ENCODE measurements around the gene CDKN2D. TPM values are rescaled to one million over a fixed set of nuclear protein-coding genes. Genes with fewer than 3 reads are reported as not detected.

Gene CDKN2D
- total RNA-seq, 4 donors from 2014 or later, result 2.9 to 21.4 (median 7.5) TPM

DNA sequence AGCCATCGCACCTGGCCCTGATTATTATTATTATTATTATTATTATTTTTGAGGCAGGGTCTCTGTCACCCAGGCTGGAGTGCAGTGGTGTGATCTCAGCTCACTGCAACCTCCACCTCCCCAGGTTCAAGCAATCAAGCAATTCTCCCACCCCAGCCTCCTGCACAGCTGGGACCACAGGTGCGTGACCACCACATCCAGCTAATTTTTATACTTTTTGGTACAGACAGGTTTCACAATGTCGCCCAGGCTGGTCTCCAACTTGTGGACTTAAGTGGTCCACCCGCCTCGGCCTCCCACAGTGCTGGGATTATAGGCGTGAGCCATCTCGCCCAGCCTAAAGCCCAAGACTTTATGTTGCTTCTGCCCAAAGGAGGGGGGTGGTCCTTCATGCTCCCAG is 24.4 kb upstream of the CDKN2D start:
- TF ChIP-seq, protein P1, sequence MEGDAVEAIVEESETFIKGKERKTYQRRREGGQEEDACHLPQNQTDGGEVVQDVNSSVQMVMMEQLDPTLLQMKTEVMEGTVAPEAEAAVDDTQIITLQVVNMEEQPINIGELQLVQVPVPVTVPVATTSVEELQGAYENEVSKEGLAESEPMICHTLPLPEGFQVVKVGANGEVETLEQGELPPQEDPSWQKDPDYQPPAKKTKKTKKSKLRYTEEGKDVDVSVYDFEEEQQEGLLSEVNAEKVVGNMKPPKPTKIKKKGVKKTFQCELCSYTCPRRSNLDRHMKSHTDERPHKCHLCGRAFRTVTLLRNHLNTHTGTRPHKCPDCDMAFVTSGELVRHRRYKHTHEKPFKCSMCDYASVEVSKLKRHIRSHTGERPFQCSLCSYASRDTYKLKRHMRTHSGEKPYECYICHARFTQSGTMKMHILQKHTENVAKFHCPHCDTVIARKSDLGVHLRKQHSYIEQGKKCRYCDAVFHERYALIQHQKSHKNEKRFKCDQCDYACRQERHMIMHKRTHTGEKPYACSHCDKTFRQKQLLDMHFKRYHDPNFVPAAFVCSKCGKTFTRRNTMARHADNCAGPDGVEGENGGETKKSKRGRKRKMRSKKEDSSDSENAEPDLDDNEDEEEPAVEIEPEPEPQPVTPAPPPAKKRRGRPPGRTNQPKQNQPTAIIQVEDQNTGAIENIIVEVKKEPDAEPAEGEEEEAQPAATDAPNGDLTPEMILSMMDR (IDR thresholded peaks at IDR 0.05), result no peak
- no peak for ATAC-seq (ENCODE audit: low FRiP score)
- no peak for DNase-seq (ENCODE audit: low spot score)

- TF ChIP-seq, protein P1 (IDR thresholded peaks at IDR 0.05), result no peak
- DNase-seq (ENCODE audit: low spot score) (no peak), ATAC-seq (ENCODE audit: low FRiP score) (no peak)
Measured at GRCh38 chr19:10587839-10588150, 19.0 kb upstream of the CDKN2D start.

DNA sequence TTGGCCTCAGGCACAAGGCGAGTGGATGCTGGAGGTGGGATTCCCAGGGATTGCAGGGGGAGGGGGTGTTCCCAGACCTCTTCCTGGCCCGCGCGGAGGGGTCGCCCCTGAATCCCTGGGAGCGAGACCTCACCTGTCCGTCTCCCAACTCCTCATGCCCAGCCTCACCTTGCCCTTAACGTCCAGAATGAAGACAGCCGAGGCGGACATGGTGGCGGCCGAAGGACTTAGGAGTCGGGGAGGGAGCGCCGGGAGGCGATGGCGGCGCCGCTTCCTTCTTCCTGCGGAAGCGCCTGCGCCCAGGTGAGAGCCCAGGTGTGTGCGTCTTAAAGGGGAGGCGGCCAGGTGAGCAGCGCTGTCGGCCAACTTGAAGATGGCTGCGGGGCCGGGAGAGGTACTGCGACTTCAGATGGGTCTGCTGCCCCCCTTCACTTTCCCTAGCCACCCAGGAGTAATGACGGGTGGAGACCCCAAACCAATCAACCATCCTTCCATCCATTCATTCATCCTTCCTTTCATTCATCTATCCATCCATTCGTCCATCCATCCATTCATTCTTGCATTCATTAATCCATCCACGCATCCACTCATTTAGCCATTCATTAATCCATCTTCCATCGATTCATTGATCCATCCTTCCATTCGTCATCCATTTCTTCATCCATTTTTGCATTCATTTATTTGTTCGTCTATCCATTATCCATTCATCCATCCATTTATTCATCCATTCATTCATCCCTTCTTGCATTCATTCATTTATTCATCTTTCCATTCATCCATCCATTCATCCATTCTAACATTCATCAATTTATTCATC is 18.5 kb upstream of the CDKN2D start, which contains the start of gene AP1M2:
Gene AP1M2, minus strand, starts transcription at position 291 of the 817 bp plus-strand sequence. Its CDS starts 81 bp downstream, at position 210.
- no peak for DNase-seq (ENCODE audit: low spot score)
- TF ChIP-seq, protein P1 (IDR thresholded peaks at IDR 0.05), result no peak
- no peak for ATAC-seq (ENCODE audit: low FRiP score)

GRCh38 chr19:10586396-10586795 is 17.6 kb upstream of the CDKN2D start:
- TF ChIP-seq, protein P1 (IDR thresholded peaks at IDR 0.05), result no peak
- ATAC-seq (ENCODE audit: low FRiP score), result no peak
- no peak for DNase-seq (ENCODE audit: low spot score)

DNA sequence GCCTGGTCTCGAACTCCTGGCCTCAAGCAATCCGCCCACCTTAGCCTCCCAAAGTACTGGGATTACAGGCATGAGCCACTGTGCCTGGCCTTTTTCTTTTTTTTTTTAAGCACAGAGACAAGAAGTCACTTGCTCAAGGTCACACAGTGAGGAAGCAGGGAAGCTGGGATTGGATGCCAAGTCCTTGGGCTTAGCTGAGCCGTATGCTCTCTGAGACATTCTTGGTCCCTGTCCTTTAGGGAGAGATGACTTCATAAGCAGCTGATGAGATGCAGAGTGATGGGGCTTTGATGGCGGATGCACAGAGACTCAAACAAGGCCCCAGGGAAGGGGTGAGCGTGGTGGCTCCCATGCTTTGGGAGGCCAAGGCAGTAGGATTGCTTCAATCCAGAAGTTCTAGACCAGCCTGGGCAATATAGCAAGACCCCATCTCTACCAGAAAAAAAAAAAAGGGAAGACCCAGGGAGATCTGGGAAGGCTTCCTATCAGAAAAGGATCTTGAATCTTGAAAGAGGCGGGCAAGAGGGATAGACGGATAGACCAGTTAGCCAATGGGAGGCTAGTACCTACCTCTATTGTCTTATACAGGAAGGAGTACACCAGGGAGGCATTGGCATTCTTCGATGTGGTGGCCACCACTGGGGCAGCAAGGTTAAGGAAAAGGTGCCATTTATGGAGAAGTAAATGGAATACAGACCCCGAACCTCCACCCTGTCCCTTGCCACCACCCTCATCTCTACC is 14.4 kb upstream of the CDKN2D start:
- TF ChIP-seq, protein P1 (IDR thresholded peaks at IDR 0.05), result no peak
- ATAC-seq (ENCODE audit: low FRiP score) (no peak), DNase-seq (ENCODE audit: low spot score) (no peak)

DNA sequence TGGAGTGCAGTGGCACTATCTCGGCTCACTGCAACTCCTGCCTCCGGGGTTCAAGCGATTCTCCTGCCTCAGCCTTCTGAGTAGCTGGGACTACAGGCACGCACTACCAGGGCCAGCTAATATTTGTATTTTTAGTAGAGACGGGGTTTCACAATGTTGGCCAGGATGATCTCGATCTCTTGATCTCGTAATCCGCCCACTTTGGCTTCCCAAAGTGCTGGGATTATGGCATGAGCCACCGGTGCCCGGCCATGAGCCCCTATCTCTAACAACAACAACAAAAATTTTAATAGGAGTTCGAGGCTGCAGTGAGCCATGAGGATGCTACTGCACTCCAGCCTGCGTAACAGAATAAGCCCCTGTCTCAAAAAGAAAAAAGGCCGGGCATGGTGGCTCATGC is 13.3 kb upstream of the CDKN2D start:
- ATAC-seq (ENCODE audit: low FRiP score), result no peak
- no peak for DNase-seq (ENCODE audit: low spot score)
- TF ChIP-seq, protein P1 (IDR thresholded peaks at IDR 0.05), result no peak

Measured in omental fat pad (tissue), 4 donors.